Testis (tissue), 3 donors: Measurements from ENCODE around the gene GNA15. TPM values are rescaled to one million over a fixed set of nuclear protein-coding genes. Genes with fewer than 3 reads are reported as not detected.
"Not testable (repeated sequence)": the region's sequence is repeated elsewhere in the genome, so short reads cannot be mapped to it uniquely, and the experiment has no call there.

ENCODE experiments used
- DNase-seq: peaks from one replicate; pipeline ENCODE4 v3.0.0-alpha.2; 2019
- H3K27ac ChIP-seq, 2 donors: fragments of 200-600 bp; sonication (generic); one replicate each; pipeline ENCODE4 v1.5.1; 2019
- H3K27me3 ChIP-seq: fragments of 200-600 bp; sonication (generic); one replicate; pipeline ENCODE4 v1.5.1; 2019
- H3K36me3 ChIP-seq: fragments of 200-600 bp; sonication (generic); one replicate; pipeline ENCODE4 v1.5.1; 2017; ENCODE audit warnings: low read depth; ENCODE audit errors: missing control alignments
- H3K4me1 ChIP-seq: fragments of 200-600 bp; sonication (generic); one replicate; pipeline ENCODE4 v1.5.1; 2019
- H3K4me3 ChIP-seq, 2 donors: fragments of 200-600 bp; sonication (generic); one replicate each; pipeline ENCODE4 v1.5.1; 2017 to 2019
- H3K9me3 ChIP-seq: fragments of 200-600 bp; sonication (generic); one replicate; pipeline ENCODE4 v1.5.1; 2017
- POLR2A ChIP-seq: fragments of 450-650 bp; IDR thresholded peaks from one replicate; pipeline ENCODE4 v1.6.1; 2017; ENCODE audit warnings: antibody characterized with exemption, mild to moderate bottlenecking, moderate library complexity
- WGBS, 2 donors: methylation state at CpG; one replicate each; pipeline ENCODE4 v1.1.5; 2018; 5-methylcytosine and 5-hydroxymethylcytosine counted together
- intact Hi-C: fragments of 100-400 bp; cut with DNase I; formaldehyde crosslinking; loops from one replicate; pipeline ENCODE4 v1.15.1; 2023; ENCODE audit warnings: low total_unique reads
- polyA plus RNA-seq: library from polyadenylated mRNA; stranded (reverse); fragments of 350-450 nt; fragmentation: Illumina TruSeq; extraction: RNeasy Lipid Tissue Mini Kit (QIAGEN cat#74804); gene quantifications from one replicate; pipeline ENCODE4 v1.2.3, GENCODE V29; 2014; ENCODE audit warnings: low read depth, low replicate concordance; ENCODE audit not compliant: insufficient read depth
- total RNA-seq, 2 donors: library from RNA; depleted of rRNA; stranded (reverse); fragments of >200 nt; gene quantifications; one replicate each; pipeline ENCODE4 v1.2.3, GENCODE V29; 2016
- TF ChIP-seq, protein P1 (sequence below), 3 experiments: fragments of 450-650 bp in 2 of 3; fragments of 200-600 bp in 1 of 3; sonication (generic) in 1 of 3; IDR thresholded peaks; one replicate each; pipeline ENCODE4 v1.5.1; 2016 to 2019; ENCODE audit warnings: antibody characterized with exemption in 3 of 3, mild to moderate bottlenecking in 2 of 3, moderate library complexity in 1 of 3

The GNA15 gene
- total and polyA plus RNA-seq, 3 donors from 2014 or later: 2.5 to 4.0 (median 3.6) TPM

DNA sequence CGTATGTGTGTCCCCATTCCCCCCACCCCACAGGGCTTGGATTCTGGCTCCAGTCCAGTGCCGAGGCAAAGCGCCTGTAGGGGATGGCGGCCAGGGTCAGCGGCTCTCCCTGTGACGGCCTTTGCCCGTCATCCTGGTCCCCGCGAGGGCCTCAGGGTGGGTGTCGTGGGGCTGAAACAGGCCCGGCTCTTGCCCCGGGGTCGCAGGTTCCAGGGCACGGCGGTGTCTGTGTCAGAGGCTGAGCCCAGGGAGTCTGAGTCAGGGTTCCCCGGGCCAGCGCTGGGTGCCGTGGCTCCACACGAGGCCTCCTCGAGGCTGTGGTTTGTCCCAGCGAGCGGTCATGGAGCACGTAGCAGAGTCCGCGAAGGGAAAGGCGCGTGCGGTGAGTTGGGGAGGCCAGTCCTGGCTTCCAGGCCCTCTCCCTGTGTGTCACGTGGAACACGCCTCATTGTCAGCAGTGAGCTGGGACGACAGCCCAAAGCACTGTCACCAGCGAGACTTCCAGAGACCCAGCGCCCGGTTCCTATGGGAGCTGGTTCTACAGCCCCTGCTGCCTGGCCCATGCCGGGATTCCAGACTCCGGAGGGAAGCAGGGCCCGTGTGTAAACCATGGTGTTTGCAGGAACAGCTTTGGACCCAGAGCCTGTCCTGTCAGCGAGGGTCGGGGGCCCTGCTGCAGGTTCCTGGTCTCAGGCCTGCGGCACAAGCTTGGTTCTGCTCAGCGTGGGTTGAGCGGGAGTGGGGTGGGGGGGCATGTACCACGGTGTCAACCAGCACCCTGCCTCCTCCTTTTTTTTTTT lies 63.3 kb downstream of the GNA15 start:
- H3K36me3 ChIP-seq: no peaks in the 10 kb centered on the region
- H3K4me1 ChIP-seq: no peaks in the 10 kb centered on the region
- intact Hi-C loops: no loop called here
- H3K27ac ChIP-seq: no peak overlapping the region
- WGBS, 2 donors: 90 to 97% methylated on average over 11 to 43 of the region's 43 CpGs
- no peak overlapping the region for H3K4me3 ChIP-seq
- DNase-seq: no peak
- TF ChIP-seq POLR2A: no peak
- TF ChIP-seq, protein P1, sequence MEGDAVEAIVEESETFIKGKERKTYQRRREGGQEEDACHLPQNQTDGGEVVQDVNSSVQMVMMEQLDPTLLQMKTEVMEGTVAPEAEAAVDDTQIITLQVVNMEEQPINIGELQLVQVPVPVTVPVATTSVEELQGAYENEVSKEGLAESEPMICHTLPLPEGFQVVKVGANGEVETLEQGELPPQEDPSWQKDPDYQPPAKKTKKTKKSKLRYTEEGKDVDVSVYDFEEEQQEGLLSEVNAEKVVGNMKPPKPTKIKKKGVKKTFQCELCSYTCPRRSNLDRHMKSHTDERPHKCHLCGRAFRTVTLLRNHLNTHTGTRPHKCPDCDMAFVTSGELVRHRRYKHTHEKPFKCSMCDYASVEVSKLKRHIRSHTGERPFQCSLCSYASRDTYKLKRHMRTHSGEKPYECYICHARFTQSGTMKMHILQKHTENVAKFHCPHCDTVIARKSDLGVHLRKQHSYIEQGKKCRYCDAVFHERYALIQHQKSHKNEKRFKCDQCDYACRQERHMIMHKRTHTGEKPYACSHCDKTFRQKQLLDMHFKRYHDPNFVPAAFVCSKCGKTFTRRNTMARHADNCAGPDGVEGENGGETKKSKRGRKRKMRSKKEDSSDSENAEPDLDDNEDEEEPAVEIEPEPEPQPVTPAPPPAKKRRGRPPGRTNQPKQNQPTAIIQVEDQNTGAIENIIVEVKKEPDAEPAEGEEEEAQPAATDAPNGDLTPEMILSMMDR (IDR thresholded peaks at IDR 0.05): no peak
- no peaks in the 10 kb centered on the region for H3K9me3 ChIP-seq
- no peaks in the 10 kb centered on the region for H3K27me3 ChIP-seq

DNA sequence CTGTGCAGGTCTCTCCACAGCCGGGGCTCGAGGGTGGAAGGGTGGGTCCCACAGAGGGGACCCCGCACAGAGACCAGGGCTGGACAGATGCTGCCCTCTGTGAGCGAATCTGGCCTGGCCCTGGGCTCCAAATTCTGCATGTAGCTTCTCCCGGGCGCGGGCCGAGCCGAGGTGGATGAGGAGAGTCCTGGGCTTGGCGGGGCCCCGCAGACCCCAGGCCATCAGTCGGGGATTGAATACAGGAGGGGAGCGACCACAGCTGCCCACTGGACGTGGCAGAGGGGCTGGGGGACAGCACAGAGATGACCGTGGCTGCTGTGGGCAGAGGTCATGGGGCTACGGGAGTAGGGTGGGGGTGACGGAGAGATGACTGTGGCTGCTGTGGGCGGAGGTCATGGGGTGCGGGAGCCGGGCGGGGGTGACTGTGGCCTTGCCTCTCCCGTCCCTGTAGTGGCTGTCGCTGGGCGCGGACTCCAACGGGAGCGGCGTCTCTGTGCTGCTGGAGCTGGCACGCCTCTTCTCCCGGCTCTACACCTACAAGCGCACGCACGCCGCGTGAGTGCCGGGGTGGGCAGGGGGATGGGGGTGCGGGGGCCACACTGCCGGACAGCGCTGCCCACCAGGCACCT lies 65.4 kb downstream of the GNA15 start:
- Histone ChIP-seq H3K27me3 (no peaks in the 10 kb centered on the region), H3K27ac (no peak overlapping the region), H3K9me3 (no peaks in the 10 kb centered on the region), H3K4me1 (no peaks in the 10 kb centered on the region), H3K36me3 (no peaks in the 10 kb centered on the region), H3K4me3 (no peak overlapping the region)
- no peak for TF ChIP-seq POLR2A
- TF ChIP-seq, protein P1 (IDR thresholded peaks at IDR 0.05): no peak
- no peak for DNase-seq
- intact Hi-C loops: no loop called here
- WGBS, 2 donors: 95 to 97% methylated on average over 22 to 38 of the region's 39 CpGs

DNA sequence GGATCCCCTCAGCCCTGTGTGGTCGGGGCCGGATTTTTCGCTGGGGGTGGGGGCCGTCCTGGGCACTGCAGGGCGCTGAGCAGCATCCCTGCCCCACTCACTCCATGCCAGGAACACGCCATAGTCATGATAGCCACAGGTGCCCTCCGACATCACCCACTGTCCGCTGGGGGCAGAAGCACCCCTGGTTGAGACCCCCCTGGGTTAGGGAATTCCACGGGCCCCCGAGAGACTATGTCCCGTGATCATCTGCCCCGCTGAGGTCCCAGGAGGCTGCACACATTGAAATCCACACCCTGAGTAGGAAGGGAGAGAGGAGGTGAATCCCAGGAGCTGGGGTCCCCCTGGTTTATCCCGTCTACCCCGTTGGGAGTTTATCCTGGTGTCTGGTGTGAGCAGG lies 66.1 kb downstream of the GNA15 start:
- 92 to 97% methylated on average over 6 to 14 of the region's 14 CpGs for WGBS, 2 donors
- Histone ChIP-seq H3K4me3 (no peak overlapping the region), H3K9me3 (no peaks in the 10 kb centered on the region), H3K36me3 (no peaks in the 10 kb centered on the region), H3K27me3 (no peaks in the 10 kb centered on the region), H3K4me1 (no peaks in the 10 kb centered on the region), H3K27ac (no peak overlapping the region)
- DNase-seq: no peak
- TF ChIP-seq, protein P1 (IDR thresholded peaks at IDR 0.05): no peak
- no peak for TF ChIP-seq POLR2A
- intact Hi-C loops: no loop called here

DNA sequence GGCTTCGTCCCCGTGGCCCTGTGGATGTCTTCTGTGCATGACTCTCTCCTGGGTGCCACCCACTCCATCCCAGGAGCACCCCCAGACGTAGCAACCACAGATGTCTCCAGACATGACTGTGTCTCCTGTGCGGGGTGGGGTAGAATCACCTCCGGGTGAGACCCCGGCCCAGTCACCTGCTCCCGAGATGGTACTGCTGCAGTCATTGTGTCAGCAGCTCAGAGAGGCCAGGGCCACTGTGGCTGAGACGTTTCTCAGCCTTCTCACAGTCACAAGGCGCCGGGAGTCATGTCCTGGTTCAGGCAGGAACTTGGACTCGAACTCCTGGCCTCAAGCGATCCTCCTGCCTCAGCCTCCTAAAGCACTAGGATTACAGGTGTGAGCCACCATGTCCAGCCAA lies 66.5 kb downstream of the GNA15 start:
- 75 to 85% methylated on average over 2 to 12 of the region's 12 CpGs for WGBS, 2 donors
- no peaks in the 10 kb centered on the region for H3K4me1 ChIP-seq

DNA sequence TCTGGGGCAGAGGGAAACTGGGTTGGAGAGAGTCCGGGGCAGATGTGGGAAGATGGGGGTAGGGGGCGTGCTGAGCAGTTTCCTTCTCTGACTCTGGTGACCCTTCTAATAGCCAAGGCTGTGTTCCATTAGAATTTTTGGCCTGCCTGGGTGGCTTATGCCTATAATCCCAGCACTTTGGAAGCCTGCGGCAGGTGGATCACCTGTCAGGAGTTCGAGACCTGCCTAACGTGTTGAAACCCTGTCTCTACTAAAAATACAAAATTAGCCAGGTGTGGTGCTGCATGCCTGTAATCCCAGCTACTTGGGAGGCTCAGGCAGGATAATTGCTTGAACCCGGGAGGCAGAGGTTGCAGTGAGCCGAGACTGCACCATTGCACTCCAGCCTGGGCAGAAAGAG lies 67.1 kb downstream of the GNA15 start:
- H3K4me3 ChIP-seq, H3K27me3 ChIP-seq, H3K36me3 ChIP-seq, H3K4me1 ChIP-seq, intact Hi-C loops, DNase-seq, H3K27ac ChIP-seq, H3K9me3 ChIP-seq: not testable (repeated sequence)
- WGBS, 2 donors: 92 to 95% methylated on average over 7 of the region's 7 CpGs

More for the DNA sequence above, 66.5 kb downstream of the GNA15 start:
- Histone ChIP-seq H3K9me3 (no peaks in the 10 kb centered on the region), H3K27ac (no peak overlapping the region), H3K36me3 (no peaks in the 10 kb centered on the region), H3K4me3 (no peak overlapping the region), H3K27me3 (no peaks in the 10 kb centered on the region)
- DNase-seq: no peak
- intact Hi-C loops: no loop called here
- TF ChIP-seq POLR2A: no peak
- TF ChIP-seq, protein P1 (IDR thresholded peaks at IDR 0.05): no peak
